GM21528 (cell line): Measurements from ENCODE around the gene CRISP2.
"Not testable (repeated sequence)": the region's sequence is repeated elsewhere in the genome, so short reads cannot be mapped to it uniquely, and the experiment has no call there.

Experiments
- ATAC-seq: cut with Tn5 transposase; IDR thresholded peaks from one replicate; pipeline ENCODE4 v1.9.1; 2021; ENCODE audit warnings: mild to moderate bottlenecking, moderate library complexity; ENCODE audit not compliant: unreplicated experiment, low FRiP score

Gene CRISP2

GRCh38 chr6:49713346-49713745, at the start of gene CRISP2:
Gene CRISP2 (minus strand): TSS chr6:49713543. CDS start chr6:49709196, 4,347 bp downstream.
- no peak for ATAC-seq

- no peak for ATAC-seq
Observed at GRCh38 chr6:49744259-49744658, 30.9 kb upstream of the CRISP2 start, which contains the start of gene CRISP3. Gene CRISP3 (minus strand): TSS chr6:49744388. CDS start chr6:49744367, 21 bp downstream.

- no peak for ATAC-seq
Observed at GRCh38 chr6:49743429-49743828, 30.1 kb upstream of the CRISP2 start.

DNA sequence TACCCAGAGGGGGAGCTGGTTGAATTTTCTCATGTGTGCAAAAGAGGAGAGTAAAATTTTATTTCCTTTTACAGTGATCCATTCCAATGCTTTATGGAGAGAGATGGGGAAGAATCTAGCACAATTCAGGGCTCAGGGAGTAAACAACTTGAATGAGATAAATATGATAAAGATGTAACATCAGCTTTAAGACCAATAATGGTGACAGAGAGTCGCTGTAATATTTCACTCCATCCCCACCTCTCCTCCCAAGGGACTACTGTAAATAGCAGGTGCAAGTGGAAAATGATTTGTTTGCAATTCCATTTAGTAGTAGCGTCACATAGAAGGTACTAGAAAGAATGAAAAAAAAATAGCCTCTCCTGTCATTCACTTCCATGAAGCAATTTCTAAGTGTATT, 26.1 kb upstream of the CRISP2 start:
- ATAC-seq, result no peak

DNA sequence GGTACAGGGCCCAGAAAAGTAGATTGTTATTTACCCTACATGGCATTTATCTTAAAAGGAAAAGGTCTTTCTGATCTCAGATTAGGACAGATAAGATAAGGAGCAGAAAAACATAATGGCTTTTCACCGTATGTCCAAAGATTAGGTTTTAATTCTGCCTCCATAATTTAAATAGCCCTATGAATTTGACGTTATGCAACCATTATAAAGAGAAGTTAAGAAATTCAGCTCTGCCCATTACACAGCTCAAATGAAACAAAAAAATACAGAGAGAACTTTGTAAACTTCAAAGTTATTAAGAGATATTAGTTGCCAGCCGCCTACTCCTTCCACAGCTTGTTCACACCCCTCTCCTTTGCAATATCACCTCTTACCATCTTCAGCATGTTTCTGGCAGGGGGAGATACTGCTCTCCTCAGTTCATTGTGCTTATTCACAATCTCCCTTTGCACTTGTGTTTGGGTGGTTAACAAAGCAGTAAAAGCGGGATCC, 22.7 kb upstream of the CRISP2 start:
- ATAC-seq, result no peak

DNA sequence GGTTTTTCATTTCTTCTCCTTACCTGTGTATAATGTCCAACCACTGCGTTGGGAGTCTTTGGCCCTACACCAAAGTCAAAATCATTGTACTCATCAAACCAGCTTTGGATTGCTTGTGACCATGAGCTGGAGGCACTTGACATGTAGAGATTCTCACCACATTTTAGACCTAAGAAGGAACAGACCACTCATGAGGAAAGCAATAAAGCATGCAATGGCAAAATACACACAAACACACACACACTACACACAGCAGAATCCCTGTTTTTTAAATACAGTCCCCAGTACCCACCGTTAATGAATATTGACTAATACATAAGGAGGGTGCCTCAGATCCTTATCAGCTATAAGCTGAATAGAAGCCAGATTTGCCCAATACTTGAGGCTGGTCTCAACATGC, 20.3 kb upstream of the CRISP2 start:
- ATAC-seq, result no peak

- ATAC-seq, result no peak
Observed at GRCh38 chr6:49732781-49733180, 19.4 kb upstream of the CRISP2 start.

DNA sequence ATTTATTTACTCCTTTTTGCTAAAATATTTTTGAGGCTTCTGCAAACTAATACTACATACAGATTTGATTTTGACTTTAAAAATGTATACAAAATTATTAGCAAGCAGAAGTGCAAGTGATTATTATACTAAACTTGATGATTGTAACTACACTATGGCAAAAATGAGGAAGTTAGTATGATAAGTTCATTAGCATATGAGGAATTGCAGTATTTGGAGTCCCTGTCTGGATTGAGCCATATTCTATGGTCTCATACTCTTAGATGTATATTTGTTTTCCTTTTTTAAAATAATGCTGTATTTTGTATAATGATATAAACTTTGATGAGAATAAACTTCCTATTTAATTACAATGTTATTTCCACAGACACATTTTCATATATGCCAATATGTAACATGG, 16.9 kb upstream of the CRISP2 start:
- ATAC-seq, result no peak

DNA sequence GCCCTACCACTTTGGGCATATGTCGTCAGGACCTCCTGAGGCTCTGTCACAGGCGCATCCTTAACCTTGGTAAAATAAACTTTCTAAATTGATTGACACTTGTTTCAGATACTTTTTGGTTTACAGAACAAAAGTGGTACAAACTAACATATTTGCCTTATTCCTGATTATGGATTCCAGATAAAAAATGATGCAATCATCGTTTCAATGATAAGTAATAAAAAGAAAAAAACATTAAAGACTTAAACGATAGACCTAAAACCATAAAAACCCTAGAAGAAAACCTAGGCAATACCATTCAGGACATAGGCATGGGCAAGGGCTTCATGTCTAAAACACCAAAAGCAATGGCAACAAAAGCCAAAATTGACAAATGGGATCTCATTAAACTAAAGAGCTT, 10.6 kb upstream of the CRISP2 start:
- ATAC-seq, result not testable (repeated sequence)

GRCh38 chr6:49721297-49721696, 8.0 kb upstream of the CRISP2 start:
- no peak for ATAC-seq

- ATAC-seq, result no peak
Observed at GRCh38 chr6:49720372-49720771, 7.0 kb upstream of the CRISP2 start.

DNA sequence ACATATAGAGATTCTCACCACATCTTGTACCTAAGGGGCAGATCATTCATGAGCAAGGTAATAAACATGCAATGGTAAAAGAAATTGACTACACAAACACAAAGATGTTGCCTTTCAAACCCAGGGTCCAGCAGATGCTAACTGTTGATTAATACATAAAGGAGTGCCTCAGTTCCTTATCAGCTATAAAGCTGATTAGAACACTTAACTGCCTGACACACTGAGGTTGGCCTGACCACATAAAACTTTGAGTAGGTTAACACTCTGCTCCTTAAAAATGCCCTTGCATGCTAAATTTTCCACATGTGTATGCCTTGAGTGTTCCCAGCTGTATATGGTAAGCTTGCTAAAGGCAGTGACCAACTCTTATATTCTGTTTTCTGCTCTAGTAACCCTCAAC, 14.9 kb downstream of the CRISP2 start:
- ATAC-seq, result no peak

- no peak for ATAC-seq
Observed at GRCh38 chr6:49693512-49693911, 19.8 kb downstream of the CRISP2 start.

GRCh38 chr6:49692534-49692933, 20.8 kb downstream of the CRISP2 start:
- ATAC-seq, result no peak

DNA sequence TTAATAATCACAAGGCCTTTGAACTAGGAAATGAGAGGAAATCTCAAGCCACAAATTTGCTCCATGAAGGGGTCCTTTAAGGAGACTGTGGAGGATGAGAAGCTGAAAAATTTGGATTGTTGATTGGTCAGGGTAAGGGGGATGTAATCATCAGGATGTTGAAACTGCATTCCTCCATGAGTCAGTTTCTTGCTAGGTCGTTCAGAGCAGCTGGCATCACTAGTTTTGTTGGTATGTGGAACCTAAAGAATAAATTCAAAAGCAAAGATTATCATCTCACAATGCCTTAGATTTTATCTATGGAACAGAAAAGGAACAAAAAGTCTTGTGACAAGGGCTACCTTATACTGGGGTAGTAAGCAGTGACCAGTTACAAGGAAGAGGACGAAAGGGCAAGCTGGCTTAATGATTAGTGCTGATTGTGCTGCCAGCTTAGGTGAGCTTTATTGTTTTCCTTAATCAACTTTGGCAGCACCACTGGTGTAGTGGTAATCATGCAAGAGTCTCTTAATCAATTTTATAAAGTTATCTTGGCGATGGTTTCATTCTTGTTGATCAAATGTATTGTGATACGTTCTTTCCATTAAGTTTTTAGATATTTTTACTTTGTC, 36.6 kb downstream of the CRISP2 start:
- ATAC-seq, result no peak

DNA sequence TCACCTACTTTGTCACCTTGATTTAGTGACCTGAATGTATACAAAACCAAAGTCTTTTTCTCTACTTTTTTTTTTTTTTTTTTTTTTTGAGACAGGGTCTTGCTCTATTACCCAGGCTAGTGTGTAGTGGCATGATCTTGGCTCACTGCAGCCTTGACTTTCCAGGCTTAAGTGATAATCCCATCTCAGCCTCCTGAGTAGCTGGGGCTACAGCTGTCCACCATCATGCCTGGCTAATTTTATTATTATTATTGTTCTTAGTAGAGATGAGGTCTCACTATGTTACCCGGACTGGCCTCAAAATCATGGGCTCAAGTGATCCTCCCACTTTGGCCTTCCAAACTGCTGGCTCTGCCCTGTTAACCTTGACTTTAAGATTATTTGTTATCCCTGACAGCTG, 37.5 kb downstream of the CRISP2 start:
- no peak for ATAC-seq

DNA sequence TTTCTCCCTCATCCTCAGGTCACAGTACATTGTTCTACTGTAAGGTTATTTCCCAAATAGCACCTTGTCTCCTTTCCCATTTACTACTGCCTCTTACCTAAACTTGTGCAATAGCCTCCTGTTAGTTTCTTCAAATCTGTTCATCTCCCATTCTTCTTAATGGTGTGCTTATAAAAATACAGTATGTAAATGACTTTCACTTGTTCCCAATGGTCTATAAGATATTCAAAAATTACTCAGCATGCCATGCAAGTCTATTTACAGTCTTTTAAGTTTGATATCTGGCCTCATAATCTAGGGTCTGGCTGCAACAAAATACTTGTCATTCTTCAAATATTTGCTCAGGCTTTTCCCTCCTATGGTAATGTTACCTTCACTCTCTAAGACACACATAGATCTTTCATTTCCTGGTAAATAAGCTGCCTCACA, 45.2 kb downstream of the CRISP2 start:
- no peak for ATAC-seq

- ATAC-seq, result no peak
Observed at GRCh38 chr6:49666930-49667757, 46.2 kb downstream of the CRISP2 start.

DNA sequence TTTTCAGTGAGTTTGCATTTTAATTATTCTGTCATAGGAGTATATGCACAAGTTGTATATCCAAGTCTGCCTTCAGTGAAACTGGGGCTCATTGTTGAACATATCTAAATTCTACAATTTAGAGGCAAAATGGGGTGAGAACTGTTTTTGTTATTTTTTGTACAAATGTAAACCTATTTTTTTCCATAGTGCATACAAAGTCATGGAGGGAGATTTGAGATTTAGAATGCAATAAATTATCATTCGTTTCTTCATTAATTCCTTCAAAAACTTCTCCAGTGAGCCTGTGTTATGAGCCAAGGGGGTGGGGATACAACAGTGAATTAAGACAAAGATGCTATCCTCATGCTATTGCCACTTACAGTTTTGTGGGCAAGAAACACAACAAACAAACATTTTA, 46.9 kb downstream of the CRISP2 start:
- ATAC-seq, result no peak

DNA sequence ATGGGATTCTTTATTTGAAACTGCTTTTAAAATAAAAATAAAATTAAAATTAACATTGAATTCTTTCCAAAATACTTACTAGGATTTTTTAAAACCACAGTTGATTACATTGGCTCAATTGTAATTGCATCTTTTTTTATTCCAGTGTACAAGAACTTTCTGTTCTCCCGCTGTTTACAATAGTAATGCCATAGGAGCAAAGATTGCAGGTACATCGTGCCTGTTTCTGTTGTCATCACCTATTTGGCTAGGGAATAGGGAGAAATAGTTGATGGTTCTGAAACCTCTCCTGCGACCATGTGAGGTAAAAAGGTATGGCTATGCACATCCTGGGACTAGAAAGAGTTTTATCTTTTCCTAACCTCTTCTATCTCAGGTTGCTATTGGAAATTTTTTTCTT, 48.5 kb downstream of the CRISP2 start:
- ATAC-seq, result no peak

DNA sequence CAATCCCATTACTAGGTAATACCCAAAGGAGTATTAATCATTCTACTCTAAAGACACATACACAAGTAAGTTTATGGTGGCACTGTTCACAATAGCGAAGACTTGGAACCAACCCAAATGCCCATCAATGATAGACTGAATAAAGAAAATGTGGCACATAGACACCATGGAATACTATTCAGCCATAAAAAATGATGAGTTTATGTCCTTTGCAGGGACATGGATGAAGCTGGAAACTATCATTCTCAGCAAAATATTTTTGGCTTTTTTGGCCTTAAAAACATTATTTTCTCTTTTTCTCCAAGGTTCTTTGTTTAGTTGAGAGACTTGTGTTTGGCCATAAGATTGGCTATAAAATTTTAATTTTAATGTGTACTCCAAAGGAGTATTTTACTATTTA, 49.3 kb downstream of the CRISP2 start:
- ATAC-seq, result not testable (repeated sequence)

DNA sequence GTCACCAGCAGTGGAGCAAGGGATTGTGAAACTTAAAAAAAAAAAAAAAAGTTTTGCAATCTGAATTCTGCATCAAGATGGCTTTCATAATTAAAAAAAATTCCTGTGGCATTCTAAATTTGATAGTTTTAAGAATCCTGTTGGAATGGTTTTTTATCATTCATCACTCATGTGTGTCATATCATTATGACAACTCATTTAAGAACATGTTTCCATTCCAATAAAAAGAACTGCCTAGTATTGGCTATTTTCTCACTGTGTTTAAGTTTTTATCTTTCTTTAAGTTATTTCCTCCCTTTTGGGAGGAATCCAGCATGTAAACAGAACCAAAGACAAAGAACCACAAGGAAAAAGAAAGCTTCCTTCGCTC, 50.5 kb downstream of the CRISP2 start:
- ATAC-seq, result no peak
